Erythroblast (primary cell): ENCODE results near the gene ZNF554.

Source experiments
- GATA1 ChIP-seq: IDR thresholded peaks from 2 replicates; pipeline ENCODE4 v1.6.1; 2011; ENCODE audit warnings: low read depth, mild to moderate bottlenecking, control low read depth, low read length, moderate library complexity
- POLR2A ChIP-seq: IDR thresholded peaks from 2 replicates; pipeline ENCODE4 v1.6.1; 2011; ENCODE audit warnings: mild to moderate bottlenecking, low read length

DNA sequence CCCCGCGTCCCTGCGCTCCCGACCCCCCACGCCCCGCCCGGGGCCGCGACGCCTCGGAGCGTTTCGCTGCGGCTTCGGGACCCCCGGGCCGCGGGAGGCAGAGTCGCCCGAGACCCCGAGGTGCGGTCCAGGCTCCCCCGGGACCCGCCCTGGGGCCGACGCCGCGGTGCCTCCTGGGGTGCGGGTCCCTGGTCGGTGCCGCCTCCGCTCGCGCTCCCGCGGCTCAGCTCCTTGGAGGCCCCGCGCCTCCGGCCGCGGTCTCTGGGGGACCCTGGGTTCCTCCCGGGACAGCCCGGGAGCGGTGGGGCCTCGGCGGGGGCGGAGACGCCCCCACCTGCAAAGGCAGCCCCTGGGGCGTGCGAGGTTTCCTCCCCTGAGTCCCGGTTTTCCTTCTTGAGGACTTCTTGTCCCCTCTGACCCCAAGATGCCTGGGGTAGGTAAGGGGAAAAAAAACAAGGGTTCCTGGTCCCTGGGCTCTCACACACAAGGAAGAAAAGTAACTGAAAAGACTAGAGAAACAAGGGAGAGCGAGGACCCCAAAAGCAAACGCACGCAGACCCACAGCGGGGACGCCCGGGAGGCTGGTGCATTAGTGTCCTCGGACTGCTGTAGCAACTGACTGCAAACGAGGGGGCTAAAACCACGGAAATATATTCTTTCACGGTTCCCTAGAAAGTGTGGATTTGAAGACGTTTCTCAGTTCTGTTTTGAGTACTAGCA, 22.3 kb downstream of the ZNF554 start:
- TF ChIP-seq POLR2A: no peak
- no peak for TF ChIP-seq GATA1
